Activated T-cell treated with anti-CD3 and anti-CD28 coated beads, Interleukin-2, amount 50 U/mL, for 48 hours (primary cell): ENCODE results near the gene PHLDA2.

ENCODE experiments used
- DNase-seq, 2 experiments: peaks; one replicate each; pipeline ENCODE4 v3.0.0-alpha.2; 2020

PHLDA2 gene

GRCh38 chr11:2928605-2929530 is at the start of gene PHLDA2:
TSS of gene PHLDA2 (minus strand) at chr11:2929420. CDS start at chr11:2929364, 56 bp downstream.
- DNase-seq = peak; percentile 73 to 79

- DNase-seq = no peak
Measured at GRCh38 chr11:2977113-2977512, 47.9 kb upstream of the PHLDA2 start.

- DNase-seq = peak in 1 of 2 experiments; percentile 11
Measured at GRCh38 chr11:2976294-2977063, 47.3 kb upstream of the PHLDA2 start.

GRCh38 chr11:2975594-2975993 is 46.4 kb upstream of the PHLDA2 start:
- peak in 1 of 2 experiments; percentile 47 for DNase-seq

GRCh38 chr11:2974272-2974671 is 45.1 kb upstream of the PHLDA2 start:
- DNase-seq = no peak

- DNase-seq = no peak
Measured at GRCh38 chr11:2968341-2968900, 39.2 kb upstream of the PHLDA2 start.

GRCh38 chr11:2964782-2965181 is 35.6 kb upstream of the PHLDA2 start:
- DNase-seq = no peak

- DNase-seq = no peak
Measured at GRCh38 chr11:2963761-2964160, 34.5 kb upstream of the PHLDA2 start.

GRCh38 chr11:2963112-2963754 is 34.0 kb upstream of the PHLDA2 start:
- no peak for DNase-seq

- no peak for DNase-seq
Measured at GRCh38 chr11:2961080-2961479, 31.9 kb upstream of the PHLDA2 start.

- no peak for DNase-seq
Measured at GRCh38 chr11:2960139-2960538, 30.9 kb upstream of the PHLDA2 start.

GRCh38 chr11:2958251-2958650 is 29.0 kb upstream of the PHLDA2 start:
- DNase-seq = no peak

- no peak for DNase-seq
Measured at GRCh38 chr11:2955906-2956476, 26.8 kb upstream of the PHLDA2 start.

GRCh38 chr11:2954263-2954662 is 25.0 kb upstream of the PHLDA2 start:
- DNase-seq = no peak

GRCh38 chr11:2952290-2952689 is 23.1 kb upstream of the PHLDA2 start:
- no peak for DNase-seq

GRCh38 chr11:2951231-2952110 is 22.3 kb upstream of the PHLDA2 start:
- no peak for DNase-seq

GRCh38 chr11:2950825-2951224 is 21.6 kb upstream of the PHLDA2 start:
- no peak for DNase-seq

GRCh38 chr11:2949920-2950319 is 20.7 kb upstream of the PHLDA2 start:
- no peak for DNase-seq

- DNase-seq = no peak
Measured at GRCh38 chr11:2947744-2948143, 18.5 kb upstream of the PHLDA2 start.

- DNase-seq = no peak
Measured at GRCh38 chr11:2945757-2946287, 16.6 kb upstream of the PHLDA2 start.

- peak in 1 of 2 experiments; percentile 65 for DNase-seq
Measured at GRCh38 chr11:2945031-2945756, 16.0 kb upstream of the PHLDA2 start.
